Measurements from ENCODE around the gene GALNT2.

The GALNT2 gene

DNA sequence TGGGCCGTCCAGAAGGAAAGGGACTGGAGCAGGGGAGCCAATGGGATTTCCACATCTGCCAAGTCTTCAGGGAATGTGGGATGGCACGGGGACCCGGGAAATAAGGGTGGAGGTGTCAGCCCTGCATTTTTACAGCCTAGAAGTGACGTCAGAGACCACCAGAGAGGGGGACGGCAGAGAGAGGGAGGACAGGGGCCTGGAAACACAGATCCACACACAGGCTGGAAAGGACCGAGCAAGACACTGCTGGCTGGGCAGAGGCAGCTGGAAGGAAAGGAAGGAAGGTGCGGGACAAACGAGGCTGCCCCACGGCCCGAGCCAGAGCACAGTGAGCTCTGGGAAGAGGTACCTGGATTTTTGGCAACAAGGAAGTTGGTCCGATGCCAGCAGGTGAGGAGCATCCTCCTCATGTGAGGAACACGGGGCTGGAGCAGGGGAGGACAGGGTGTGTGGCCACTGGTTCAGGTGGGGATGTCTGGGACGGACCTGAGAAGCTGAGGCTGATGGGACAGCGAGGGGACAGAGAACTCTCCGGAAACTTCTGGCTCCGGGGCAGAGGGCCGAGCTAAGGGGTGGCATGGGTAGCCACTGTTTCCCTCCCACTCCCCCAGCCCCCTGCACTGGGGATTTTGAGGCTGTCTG lies 220.8 kb downstream of the GALNT2 start:
- DNase-seq = no peak

DNA sequence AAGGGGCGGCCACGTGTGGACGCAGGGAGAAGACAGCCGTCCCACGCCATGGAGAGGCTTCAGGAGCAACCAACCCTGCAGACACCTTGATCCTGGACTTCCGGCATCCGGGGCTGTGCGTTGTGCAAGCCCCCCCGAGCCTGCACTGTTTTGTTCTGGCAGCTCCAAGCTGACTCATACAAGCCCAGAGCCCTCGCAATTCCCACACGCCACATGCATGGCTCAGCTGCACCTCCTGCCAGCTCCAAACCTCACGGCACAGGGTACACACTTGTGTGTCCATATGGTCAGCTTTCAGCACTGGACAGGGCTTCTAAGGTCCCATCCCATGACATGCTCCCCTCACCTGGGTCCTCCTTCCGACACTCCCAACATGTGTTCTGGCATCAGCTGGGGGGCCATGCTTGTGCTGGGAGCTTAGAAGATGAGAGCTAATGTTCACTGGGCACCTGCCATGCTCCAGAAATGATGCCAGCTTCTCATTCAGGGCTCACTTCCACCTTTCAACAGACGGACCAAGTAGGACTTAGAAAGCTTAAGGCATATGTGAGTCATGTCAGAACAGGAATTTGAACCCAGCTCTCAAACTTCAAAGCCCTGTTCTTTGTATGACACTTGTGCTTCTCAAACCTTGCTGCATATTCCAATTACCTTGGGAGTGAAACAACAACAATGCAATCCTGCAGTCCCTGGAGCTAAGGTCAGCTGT lies 221.8 kb downstream of the GALNT2 start:
- DNase-seq = no peak

DNA sequence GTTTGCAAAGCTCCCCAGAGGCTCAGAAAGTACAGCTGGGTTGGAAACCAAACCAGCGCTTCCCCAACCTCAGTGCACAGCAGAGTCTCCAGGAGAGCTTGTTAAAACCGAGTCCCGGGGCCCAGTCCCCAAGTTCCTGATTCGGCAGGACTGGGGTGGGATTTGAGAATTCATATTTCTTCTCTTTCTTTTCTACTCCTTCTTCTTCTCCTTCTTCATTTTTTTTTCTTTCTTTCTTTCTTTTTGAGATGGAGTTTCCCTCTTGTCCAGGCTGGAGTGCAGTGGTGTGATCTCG lies 222.3 kb downstream of the GALNT2 start:
- no peak for DNase-seq

DNA sequence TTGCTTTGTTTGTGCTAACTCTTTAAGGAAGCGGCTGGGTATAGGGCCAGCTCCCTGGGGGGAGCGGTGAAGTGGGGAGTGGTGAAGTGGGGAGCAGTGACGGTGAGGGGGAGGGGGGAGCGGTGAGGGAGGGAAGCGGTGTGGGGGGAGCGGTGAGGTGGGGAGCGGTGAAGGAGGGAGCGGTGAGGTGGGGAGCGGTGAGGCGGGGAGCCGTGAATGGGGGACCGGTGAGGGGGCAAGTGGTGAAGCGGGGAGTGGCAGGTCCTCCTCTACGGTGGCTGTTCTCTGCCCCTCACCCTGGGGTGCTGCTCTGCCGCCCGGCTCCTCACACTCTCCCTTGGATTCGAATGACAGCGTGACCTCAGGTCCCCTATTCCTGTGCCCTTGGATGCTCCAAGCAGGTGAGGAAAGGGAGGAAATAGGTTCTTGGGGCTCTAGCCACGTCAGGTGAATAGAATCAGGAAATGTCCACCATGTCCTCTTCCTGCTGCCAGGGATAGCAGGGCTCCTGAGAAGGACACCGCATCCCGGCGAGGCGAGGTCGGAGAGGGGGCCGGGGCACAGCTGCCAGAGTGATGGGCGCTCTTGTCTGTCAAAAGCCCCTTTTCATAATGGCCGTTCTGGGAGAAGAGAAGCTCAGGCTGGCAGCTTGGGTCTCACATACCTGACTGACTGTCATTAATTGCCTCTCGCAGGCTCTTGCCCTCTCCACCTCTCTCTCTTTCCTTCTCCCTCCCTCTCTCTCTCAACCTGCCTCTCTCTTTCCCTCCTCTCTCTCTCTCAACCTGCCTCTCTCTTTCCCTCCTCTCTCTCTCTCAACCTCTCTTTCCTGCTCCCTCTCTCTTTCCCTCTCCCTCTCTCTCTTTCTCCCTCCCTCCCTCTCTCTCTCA lies 224.9 kb downstream of the GALNT2 start:
- peak; percentile 39 for DNase-seq

DNA sequence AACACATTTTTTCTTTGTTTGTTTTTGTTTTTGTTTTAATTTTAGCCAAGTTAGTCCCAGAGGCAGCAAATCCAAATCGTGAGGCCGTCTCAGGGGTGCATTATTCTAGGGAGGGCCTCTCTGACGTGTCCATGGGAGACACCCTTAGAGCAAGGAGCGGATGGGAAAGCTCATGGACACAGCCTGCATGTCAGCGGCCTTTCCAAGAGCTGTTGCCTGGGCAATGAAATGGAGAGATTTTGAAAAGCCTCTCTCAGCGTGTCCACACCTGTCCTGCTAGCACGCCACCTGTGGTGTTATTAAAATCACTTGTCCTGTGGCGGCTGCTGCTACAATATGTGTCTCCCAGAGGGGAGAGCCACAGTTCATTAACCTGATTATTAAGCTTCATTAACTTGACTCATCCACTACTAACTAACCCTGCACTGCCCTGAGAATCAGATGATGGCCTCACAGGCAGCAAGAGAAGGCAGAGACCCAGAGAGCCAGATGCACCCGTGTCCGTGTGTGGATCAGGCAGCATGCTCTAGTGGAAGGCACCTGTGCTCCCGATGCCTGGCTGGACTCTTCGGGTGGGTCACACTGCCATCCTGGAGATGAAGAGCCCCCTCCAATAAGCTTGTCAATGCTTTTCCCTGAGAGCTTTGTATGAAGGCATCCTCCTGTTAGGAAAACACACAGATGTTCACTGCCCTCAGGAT lies 225.8 kb downstream of the GALNT2 start:
- peak; percentile 89 for DNase-seq

DNA sequence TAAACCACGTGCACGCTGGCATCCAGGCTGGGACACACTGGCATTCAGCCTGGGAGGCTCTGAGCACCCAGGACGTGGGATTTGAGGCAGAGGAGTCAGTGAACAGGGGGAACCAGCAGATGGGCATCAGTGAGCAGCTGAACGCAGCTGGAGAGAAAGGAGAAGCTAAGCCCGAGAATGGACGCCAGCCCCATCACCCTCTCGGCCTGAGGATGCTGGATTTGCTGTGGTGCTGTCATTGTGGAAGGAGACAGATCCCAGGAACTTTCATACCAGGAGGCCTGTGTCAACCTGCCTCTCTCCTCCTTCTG lies 226.3 kb downstream of the GALNT2 start:
- DNase-seq = no peak

DNA sequence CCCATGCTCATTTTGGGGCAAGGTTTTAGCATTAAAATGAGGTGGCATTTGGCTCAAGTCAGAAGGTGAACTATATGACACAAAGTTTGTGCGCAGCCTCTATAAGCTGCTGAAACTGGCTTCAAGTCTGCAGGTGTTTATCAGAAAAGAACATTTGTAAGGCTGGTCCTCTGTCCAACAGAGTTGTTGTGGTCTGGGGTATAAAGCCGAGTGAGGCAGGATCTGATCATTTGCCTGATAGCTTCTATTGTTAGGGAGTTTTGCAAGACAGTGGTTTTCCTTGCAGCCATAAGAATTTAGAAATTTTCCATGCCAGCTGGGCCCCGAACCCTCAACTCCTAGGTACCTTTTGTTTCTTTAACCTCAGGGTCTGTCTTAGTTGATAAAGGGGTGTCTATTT lies 228.3 kb downstream of the GALNT2 start:
- DNase-seq = no peak

DNA sequence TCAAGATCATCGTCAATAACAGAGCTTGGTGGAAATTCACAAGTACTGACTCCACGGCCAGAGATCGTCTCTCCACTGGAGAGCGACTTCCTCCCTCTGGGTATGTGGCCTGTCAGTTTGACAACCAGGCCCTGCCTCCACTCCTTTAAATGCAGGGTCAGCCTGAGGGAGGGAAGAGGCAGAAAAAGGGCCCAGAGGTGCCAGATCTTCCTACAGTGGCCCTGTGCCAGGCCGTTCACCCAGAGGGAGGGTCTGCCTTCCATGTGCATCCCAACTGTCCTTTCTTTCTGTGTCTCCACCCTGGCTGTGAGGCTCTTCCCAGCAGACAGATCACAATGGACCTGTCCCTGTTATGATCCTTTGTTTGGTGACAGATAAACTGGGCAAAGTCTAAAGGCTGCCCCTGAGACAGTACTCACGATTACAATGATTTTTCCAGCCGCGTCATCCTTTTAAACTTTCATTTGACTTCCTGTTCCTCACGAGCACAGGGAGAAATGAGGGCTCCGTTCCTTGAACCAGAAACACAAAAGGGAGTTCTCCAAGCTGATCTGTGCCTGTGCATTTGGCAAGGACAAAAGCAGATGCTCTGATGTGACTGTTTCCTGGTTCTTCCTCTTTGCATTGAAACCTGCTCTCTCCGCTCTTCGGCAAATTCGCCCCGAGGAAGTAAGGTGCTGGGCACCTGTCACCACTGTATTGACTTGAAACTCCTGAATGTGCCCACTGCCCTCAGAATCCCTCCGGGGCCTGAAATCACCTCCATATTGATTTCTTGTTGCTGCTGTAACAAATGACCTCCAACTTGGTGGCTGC lies 232.4 kb downstream of the GALNT2 start:
- no peak for DNase-seq

DNA sequence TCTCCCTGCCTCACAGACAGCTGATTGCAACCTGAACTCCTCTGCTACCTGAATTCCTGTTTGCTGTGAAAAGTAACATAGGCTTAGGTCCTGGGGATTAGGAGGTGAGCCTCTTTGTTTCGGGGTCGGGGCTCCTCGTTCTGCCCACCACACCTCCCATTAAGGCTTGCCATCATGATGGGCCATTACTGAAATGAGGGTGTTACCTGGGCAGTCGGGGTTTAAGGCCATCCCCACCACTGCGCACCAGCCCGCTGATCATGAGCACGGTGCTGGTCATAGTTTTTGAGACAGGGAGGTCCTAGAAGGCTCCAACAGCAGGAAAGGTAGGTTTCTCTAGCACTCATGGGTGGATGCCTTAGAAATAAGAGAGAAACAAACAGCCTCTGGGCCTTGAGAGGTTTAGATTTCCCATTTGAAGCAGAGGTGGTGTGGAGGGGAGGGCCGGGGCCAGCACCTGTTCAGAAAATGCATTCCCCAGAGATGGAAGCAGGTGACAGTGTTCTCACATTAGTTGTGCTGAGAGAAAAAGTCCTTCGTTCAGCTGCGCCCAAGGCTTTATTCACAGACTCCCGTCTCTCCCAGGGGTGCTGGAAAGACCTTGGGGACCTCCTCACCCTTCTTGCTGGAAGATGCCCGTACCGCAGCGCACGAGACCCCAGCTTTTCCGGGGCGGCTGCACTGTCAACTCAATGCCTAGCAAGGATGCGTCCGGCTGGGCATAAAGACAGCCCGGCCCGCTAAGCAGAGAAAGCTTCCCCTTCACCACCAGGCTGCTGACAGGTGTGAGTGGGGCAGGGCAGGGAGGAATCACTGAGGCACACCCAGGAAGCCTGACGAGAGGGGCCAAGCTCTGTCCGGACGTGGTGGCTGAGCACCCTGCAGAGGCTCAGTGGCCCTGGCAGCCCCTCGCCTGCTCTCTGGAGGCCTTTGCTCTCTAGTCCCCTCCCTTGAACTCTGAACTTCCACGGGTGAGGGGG lies 233.6 kb downstream of the GALNT2 start:
- no peak for DNase-seq

DNA sequence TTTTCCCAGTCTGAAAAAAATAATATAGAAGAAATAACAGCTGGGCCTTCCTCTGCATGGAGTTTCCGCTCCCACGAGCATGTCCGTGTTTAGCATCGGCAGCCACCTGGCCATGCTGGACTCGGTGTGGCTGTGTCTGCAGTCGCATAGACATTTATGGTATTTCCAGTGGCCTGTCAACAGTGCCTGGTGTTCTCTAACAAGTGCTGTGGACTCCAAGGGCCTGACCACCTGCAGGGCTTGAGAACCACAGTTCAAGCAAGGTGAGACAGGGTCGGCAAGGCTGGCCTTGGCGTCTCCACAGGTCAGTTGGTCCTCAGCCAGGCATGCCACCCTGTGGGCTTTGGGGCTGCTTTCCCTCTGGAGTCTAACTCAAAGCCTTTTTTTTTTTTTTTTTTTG lies 234.3 kb downstream of the GALNT2 start:
- no peak for DNase-seq

DNA sequence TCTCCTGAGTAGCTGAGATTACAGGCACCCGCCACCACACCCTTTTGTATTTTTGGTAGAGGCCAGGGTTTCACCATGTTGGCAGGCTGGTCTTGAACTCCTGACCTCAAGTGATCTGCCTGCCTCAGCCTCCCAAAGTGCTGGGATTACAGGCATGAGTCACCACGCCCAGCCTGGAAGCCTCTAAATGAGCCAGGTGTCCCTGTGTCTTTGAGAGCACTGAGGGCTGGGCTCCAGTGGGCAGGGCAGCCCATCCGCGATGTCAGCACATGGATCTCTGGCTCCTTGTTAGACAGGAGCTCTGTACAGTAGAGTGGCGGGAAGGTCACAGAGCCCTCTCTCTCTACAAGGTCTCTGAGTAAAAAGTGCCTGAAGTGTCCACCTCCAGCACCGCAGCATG lies 234.8 kb downstream of the GALNT2 start:
- no peak for DNase-seq

DNA sequence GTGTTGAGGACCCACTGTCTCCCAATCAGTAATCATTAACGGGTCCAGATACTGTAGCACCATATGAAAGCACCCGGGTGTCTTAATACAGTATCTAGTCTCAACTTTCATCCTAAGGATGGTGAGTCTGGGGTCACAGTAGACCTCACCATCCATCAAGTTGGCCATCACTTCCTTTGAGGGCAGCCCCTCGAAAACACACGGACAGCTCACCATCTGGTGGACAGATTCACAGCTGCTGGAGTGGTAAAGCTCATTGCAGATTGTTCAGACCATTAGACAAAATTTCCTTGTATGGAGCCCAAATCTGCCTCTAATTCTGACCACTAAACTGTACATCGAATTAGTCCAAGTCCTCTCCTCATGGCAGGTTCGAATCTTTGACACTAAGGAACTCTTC lies 236.0 kb downstream of the GALNT2 start:
- DNase-seq = no peak

DNA sequence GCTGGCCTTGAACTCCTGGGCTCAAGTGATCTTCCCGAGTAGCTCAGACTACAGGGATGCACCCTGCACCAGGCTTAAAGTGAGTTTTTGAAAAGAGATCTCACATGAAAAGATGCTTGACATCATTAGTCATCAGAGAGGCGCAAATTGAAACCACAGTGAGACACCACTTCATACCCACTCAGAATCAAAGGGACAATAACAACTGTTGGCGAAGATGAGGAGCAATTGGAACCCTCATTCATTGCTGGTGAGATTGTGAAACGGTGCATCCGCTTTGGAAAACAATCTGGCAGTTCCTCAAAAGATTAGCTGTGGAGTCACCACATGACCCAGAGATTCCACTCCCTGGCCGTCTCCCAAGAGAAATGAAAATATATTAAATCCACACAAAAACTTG lies 236.8 kb downstream of the GALNT2 start:
- no peak for DNase-seq

DNA sequence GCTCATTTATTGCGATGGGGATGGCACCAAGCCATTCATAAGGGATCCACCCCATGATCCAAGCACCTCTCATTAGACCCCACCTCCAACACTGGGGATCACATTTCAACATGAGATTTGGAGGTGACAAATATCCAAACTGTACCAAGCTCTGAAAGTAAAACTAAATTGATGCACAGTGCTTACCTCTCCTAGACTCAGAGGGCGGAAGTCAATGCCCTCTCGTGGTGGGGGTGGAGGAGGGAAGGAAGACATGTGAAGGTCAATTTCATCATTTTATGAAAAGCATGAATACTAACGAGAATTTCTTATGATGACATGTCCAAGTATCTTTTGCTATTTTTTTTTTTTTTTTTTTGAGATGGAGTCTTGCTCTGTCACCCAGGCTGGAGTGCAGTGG lies 239.1 kb downstream of the GALNT2 start:
- no peak for DNase-seq

DNA sequence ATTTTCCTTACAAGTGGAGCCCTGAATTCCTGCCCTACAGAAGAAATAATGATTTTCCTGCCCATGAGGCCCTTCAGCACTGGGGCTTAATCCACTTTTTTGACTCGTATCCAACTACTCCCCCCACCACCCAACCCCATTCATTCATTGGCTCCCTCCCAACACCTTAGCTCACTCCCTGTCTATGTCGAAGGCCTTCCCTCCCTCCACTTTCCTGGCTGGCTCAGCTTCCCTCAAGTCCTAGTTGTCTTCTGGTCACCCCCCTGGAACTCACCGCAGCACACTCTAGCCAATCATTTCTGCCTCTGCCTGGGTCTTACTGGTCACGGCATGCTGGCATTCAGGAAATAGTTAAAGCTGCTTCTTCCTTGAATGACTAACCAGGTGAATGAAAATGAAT lies 240.2 kb downstream of the GALNT2 start:
- DNase-seq = no peak

DNA sequence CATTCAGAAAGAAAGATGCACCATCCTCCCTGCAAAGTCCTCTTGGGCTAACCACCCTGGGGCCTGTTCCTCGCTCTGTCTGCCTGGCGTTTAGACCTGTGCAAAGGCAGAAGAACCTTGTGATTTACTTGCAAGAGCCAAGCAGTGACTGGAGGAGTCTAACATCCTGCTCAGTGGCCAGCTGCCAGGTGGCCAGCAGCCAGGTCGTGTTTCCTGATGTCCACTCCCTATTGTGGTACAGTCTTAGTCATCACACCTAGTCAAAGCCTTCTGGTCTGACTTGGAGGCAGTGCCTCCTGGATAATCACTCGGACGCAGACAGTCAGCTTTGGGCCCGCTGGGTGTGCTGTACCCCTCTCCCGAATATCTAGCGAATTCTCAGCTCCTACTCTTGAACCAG lies 241.0 kb downstream of the GALNT2 start:
- DNase-seq = no peak

DNA sequence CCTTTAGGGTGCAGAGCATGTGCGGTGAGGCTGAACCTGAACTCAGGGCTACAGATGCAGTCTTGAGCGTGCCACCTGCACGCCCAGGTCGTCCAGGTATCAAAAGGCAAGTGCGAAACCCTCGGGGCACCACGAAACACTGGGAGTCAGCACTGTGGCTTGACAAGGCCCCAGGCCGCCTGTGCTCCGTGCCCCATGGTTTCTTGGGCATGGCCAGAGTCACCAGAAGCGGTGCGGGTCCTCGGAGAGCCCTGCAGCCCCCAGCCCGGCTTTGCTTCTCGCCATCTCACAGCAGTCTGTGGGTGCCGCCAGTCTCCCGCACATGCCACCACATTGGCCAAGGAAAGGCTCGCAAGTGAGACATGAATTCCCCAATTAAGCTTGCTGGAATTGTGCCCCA lies 241.8 kb downstream of the GALNT2 start:
- no peak for DNase-seq

DNA sequence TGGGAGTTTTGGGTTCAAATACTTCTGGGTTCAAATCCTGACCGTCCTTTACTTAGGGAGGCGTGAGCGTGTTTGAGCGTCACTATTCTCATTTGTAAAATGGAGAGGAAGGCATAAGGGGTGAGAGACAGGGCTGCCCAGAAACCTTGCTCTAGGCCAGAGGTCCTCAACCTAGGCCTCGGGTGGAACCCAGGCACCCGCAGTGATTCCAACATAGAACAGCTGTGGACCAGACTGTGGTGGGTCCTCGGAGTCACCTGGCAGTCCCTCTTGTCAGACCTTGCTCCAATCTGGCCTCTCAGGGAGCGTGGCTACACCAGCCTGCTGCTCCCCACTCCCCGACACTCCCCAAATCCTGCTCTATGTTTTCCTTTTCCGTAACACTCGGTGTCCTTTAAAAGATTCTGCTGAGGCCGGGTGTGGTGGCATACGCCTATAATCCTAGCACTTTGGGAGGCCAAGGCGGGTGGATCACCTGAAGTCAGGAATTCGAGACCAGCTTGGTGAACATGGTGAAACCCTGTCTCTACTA lies 242.7 kb downstream of the GALNT2 start:
- no peak for DNase-seq

DNA sequence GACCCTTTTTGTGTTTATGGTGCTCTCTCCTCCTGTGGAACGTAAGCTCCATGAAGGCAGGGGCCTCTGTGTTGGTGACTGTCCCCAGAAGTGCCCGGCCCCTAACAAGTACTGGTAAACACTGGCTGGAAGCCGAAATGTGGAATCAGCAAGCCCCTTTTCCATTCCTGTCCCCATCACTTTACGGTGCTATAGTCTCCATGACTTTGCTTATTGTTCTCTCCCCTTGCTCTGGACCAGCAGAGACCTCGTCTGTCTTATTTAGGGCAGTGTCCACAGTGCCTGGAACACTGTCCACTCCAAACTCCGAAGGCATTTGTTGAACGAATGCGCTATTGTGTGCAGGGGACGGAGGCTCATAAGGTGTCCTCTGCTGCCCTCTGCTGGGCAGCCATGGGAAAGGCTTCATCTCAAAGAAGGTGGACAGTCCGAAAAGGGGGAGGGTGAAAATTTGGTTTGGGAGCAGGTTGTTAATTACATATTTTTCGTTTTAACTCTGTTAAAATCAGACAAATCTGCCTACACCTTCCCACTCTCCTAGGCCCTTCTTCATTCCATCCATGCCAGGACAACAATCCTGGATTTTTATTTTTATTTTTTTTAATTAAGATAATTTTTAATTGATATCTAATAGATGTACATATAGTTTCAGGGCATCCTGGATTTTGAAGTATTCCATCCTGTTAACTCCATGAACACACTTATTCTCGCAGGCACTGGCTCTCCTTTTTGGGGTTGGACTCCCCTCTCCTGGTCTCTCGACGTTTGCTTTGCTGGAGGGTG lies 243.5 kb downstream of the GALNT2 start:
- DNase-seq = peak; percentile 19

DNA sequence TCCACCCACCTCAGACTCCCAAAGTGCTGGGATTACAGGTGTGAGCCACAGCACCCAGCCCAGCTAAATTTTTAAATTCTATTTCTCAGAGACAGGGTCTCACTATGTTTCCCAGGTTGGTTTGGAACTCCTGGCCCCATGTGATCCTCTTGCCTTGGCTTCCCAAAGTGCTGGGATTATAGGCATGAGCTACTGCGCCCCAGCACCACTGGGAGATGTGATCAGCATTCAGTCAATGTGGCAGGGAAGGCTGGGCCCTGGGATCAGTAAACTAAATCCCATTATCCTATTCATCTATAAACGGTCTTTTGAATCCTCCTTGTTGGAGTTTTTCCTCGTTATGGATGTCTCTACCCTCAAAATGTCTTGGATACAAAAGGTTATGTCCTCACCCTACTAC lies 245.6 kb downstream of the GALNT2 start:
- DNase-seq = no peak

Measured in NCI-H1105 treated with DMSO at 0.1 percent for 48 hours (cell line).